Camera-type eye (tissue), 1 donor: ENCODE data around the gene CIC. TPM values are rescaled to one million over a fixed set of nuclear protein-coding genes. Genes with fewer than 3 reads are reported as not detected.

Experiments
- total RNA-seq: library from RNA; depleted of rRNA; stranded (reverse); fragments of >200 nt; gene quantifications from one replicate; pipeline ENCODE4 v1.2.3, GENCODE V29; 2014

CIC gene
- 65.5 TPM for total RNA-seq

GRCh38 chr19:42268704-42269477 lies at the start of gene CIC:
Gene CIC, plus strand, starts transcription at chr19:42269252. Its CDS starts 2,532 bp downstream, at chr19:42271784.

GRCh38 chr19:42219812-42220750 lies 49.0 kb upstream of the CIC start, which contains the start of gene ZNF526:
Gene ZNF526, plus strand, starts transcription at chr19:42220312. Its CDS starts 4,092 bp downstream, at chr19:42224404.

GRCh38 chr19:42242512-42243409 lies 26.3 kb upstream of the CIC start, which contains the start of gene GSK3A:
Gene GSK3A, minus strand, starts transcription at chr19:42242602. Its CDS starts 137 bp downstream, at chr19:42242465.

DNA sequence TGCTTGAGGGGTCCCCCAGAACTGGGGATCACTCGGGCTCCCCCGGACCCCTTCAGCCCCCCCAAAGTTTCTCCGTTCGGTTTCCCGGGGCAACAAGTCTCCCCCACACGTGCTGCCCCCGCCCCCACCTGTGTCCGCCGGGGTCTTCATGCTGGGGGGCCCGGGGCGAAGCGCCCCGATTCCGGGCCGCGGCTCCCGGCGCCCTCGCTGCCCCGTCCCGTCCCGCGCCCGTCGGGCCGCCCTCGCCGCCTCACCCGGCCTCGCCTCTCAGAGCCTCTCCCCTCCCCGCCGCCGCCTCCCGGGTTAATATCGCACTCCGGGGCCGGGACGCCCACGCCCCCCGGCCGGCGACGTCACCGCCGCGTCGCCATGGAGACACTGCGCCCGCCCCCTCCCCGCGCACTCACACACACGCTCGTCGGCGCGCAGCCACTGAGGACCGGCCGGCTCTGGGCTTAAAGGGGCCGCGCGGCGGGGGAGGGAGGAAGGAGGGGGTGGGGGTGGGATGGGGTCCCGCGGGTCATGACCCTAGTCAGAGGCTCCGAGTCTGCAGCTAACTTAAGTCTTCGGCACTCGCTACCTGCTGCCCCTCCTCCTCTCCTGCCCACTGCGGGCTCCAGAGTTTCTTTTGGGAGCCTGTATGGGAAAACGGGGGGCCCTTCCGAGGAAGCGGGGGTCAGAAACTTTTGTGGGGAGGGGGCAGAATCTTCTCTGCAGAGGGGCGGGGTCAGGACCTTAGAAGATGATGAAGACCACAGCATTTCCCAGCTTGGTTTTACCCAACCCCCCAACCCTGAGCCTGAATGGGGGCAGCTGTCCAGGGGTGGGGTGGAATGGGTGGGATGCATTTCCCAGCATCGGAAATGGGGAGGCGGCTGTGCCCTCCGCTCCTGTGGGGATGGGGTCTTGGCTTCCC lies 13.9 kb upstream of the CIC start, which contains the start of gene ERF:
Gene ERF, minus strand, starts transcription at position 279 of the 916 bp plus-strand sequence. Its CDS starts 129 bp downstream, at position 150.

GRCh38 chr19:42301646-42302203 lies 32.7 kb downstream of the CIC start, which contains the start of gene PRR19:
Gene PRR19, plus strand, starts transcription at chr19:42302132. Its CDS starts 7,453 bp downstream, at chr19:42309585.

GRCh38 chr19:42313096-42313839 lies 44.2 kb downstream of the CIC start, which contains the start of gene TMEM145:
Gene TMEM145, plus strand, starts transcription at chr19:42313309. Its CDS starts 68 bp downstream, at chr19:42313377.

GRCh38 chr19:42325308-42325895 lies 56.4 kb downstream of the CIC start, which contains the start of gene MEGF8:
Gene MEGF8, plus strand, starts transcription at chr19:42325635. Its CDS starts 609 bp downstream, at chr19:42326244.

Other genes with a start within 250 kb of the CIC start
- gene GRIK5, start 199.0 kb upstream of the CIC start, total RNA-seq = 21.4 TPM
- gene ZNF574, start 193.1 kb upstream of the CIC start, total RNA-seq = 21.3 TPM
- gene POU2F2, start 136.8 kb upstream of the CIC start, total RNA-seq = 3.2 TPM
- gene DEDD2, start 51.6 kb upstream of the CIC start, total RNA-seq = 40.6 TPM
- 10.9 TPM for gene ZNF526, start 48.9 kb upstream of the CIC start, total RNA-seq
- gene GSK3A, start 26.6 kb upstream of the CIC start, total RNA-seq = 34.3 TPM
- 38.5 TPM for gene ERF, start 14.1 kb upstream of the CIC start, total RNA-seq
- not detected for gene PRR19, start 32.9 kb downstream of the CIC start, total RNA-seq
- gene PAFAH1B3, start 33.4 kb downstream of the CIC start, total RNA-seq = 63.8 TPM
- 20.5 TPM for gene TMEM145, start 44.1 kb downstream of the CIC start, total RNA-seq
- 44.4 TPM for gene MEGF8, start 56.4 kb downstream of the CIC start, total RNA-seq
- not detected for gene CNFN, start 121.0 kb downstream of the CIC start, total RNA-seq
- gene LIPE, start 158.1 kb downstream of the CIC start, total RNA-seq = 22.8 TPM
- gene CXCL17, start 173.7 kb downstream of the CIC start, total RNA-seq = 6.6 TPM